NCI-H1436 (cell line): ENCODE measurements around the gene CACNA1I.

Experiments
- DNase-seq: peaks from one replicate; lab custom pipeline; 2025; lab: John Stamatoyannopoulos, UW

Gene CACNA1I

GRCh38 chr22:39699631-39700360 is 129.2 kb downstream of the CACNA1I start:
- DNase-seq, result no peak

GRCh38 chr22:39700565-39700964 is 130.0 kb downstream of the CACNA1I start:
- DNase-seq, result no peak

DNA sequence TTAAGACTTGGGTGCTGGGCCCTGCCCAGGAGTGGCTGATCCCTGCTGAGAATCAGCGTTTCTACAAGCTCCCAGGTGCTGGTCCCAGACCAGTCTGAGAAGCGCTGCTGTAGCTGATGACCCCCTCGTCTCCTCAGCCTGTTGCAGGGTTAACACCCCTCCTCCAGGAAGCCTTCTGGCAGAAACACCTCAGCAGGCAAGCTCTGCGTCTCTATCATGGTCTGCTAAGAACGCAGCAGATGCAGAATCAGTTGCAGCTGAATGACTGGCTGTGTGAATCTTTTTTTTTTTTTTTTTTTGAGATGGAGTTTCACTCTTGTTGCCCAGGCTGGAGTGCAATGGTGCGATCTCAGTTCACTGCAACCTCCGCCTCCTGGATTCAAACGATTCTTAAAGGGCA is 132.5 kb downstream of the CACNA1I start:
- no peak for DNase-seq

- no peak for DNase-seq
Observed at GRCh38 chr22:39703928-39704639, 133.5 kb downstream of the CACNA1I start.

- no peak for DNase-seq
Observed at GRCh38 chr22:39705386-39705785, 134.8 kb downstream of the CACNA1I start.

GRCh38 chr22:39706376-39707140 is 136.0 kb downstream of the CACNA1I start:
- no peak for DNase-seq

DNA sequence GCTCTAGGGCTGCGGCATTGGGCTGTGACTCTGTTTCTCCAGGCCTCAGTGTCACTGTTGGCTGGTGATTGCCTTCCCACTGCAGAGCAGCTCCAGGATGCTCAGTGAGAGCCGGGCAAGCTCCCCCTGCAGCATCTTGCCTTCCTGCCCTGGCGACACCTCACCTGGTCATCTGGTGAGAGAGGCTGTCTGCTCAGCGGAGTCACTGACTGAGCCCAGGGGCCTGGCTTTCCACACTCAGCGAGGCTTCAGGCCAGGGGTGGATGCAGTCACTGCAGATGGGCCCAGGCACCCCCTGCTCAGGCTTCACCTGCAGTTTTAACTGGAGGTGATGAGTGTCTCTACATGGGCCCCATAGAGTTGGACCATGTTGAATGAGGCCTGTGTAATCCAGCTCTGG is 136.8 kb downstream of the CACNA1I start:
- no peak for DNase-seq

DNA sequence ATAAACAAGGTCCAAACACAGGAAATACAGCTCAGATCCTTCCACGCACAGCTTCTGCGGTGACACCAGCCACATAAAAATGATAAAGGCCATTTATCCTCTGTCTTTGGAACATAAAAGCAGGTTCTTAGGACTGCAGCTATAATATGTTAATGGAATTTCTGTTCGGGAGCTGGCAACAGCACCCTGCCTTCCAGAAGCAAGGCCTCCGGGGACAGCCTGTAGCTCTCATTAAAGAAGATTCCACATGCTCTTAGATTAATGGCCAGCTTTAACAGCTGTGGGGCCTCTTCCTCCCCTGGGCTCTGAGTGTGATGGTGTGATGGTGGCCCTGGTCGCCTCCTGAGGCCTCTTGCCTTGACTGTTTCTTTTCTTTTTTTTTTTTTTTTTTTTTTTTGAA is 137.3 kb downstream of the CACNA1I start:
- DNase-seq, result no peak

DNA sequence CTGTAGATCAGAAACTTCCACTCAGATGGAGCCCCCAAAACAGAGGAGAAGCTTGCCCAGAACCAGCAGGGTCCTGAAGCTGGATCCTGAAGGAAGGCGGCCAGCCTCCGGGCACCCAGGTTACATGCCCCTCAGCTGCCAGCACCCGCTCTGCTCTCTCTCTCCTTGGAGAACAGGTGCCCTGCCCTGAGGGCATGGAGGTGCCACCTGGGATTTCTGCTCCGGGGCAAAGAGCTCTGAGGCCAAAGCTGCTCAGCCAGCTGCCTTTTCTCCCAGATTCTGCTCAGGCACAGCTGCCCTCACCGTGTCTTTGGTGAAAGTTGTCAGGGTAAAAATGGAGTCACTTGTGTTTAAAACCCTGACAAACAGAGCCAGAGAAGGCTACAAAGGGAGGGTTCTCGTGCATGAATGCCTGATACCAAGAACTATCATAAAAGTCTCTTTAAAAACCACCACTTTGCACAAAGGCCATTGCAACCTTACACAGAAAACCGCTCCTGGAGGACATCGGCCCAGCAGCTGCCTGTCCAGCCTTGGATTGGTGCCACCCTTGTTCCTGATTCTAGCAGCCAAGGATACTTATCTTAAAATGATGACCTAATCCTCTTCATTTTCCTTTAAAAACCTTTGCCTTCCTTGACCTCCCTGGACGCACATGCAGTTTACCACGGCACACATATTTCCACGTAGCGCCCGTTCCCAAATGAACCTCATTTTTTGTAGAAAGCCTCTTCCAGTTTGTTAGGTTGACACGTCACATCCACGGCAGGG is 140.0 kb downstream of the CACNA1I start:
- DNase-seq, result no peak

GRCh38 chr22:39712081-39712480 is 141.5 kb downstream of the CACNA1I start:
- no peak for DNase-seq

GRCh38 chr22:39712751-39713525 is 142.4 kb downstream of the CACNA1I start:
- no peak for DNase-seq

- DNase-seq, result no peak
Observed at GRCh38 chr22:39713799-39714290, 143.3 kb downstream of the CACNA1I start.

- DNase-seq, result no peak
Observed at GRCh38 chr22:39714321-39714720, 143.8 kb downstream of the CACNA1I start.

- no peak for DNase-seq
Observed at GRCh38 chr22:39715778-39716495, 145.4 kb downstream of the CACNA1I start.

DNA sequence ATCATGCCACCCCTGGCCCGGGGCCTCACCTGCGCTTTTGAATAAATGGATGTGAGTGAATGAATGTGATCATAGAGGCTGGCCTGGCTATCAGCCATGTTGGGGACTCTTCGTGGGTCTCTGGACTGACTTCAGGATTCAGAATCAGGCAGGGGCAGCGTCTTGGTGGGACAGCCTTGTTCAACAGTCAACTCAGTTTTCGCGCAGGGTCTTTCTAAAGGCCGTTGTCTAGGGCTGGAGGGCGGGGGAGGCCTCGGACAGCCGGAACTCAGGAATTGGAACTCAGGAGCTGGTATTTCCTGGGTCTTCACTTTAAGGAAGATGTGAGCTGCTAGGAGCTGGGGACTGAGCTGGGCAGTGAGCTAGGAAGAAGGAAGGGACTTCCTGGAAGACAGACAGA is 146.0 kb downstream of the CACNA1I start:
- DNase-seq, result no peak

GRCh38 chr22:39717099-39717498 is 146.5 kb downstream of the CACNA1I start:
- no peak for DNase-seq

GRCh38 chr22:39718206-39718605 is 147.7 kb downstream of the CACNA1I start:
- no peak for DNase-seq

- DNase-seq, result no peak
Observed at GRCh38 chr22:39718921-39719475, 148.4 kb downstream of the CACNA1I start.

- no peak for DNase-seq
Observed at GRCh38 chr22:39719559-39720450, 149.3 kb downstream of the CACNA1I start.
